ENCODE results near the gene KRTAP10-2.

- TF ChIP-seq CTCF (conservative IDR thresholded peaks at IDR 0.05 in 1 of 2, IDR thresholded peaks at IDR 0.05 in 1 of 2; ENCODE audit: extremely low read depth in 1 of 2, insufficient read depth in 1 of 2, low read depth in 1 of 2, low read length in 2 of 2) (no peak), EZH2 (IDR thresholded peaks at IDR 0.05; ENCODE audit: borderline replicate concordance, low read length) (no peak)
These were observed 5.6 kb upstream of the KRTAP10-2 start for GRCh38 chr21:44556879-44557278.

Measured in mammary epithelial cell (primary cell).